H1 (cell line): ENCODE measurements around the gene MPV17. TPM values are rescaled to one million over a fixed set of nuclear protein-coding genes. Genes with fewer than 3 reads are reported as not detected.

Experiments used
- CEBPB ChIP-seq: IDR thresholded peaks from 2 replicates; pipeline ENCODE4 v1.6.1; 2012; ENCODE audit warnings: low read depth, low read length
- EP300 ChIP-seq, 2 experiments: IDR thresholded peaks; 1 replicate in 1 of 2; 2 replicates in 1 of 2; pipeline ENCODE4 v1.6.1; 2011 to 2012; ENCODE audit warnings: low read depth in 2 of 2, low read length in 2 of 2, mild to moderate bottlenecking in 2 of 2, borderline replicate concordance in 1 of 2, inconsistent platforms in 1 of 2, moderate library complexity in 1 of 2
- EZH2 ChIP-seq: fragments of 200-600 bp; sonication (generic); IDR thresholded peaks from 2 replicates; pipeline ENCODE4 v1.7.1; 2012; ENCODE audit warnings: low read depth, mild to moderate bottlenecking, moderate library complexity, low read length, inconsistent platforms; ENCODE audit not compliant: severe bottlenecking
- HDAC2 ChIP-seq, 2 experiments: fragments of 300-600 bp in 1 of 2; sonication (generic) in 1 of 2; IDR thresholded peaks; 2 replicates each; pipeline ENCODE4 v1.6.1; 2011 to 2012; ENCODE audit warnings: low read depth in 2 of 2, low read length in 2 of 2, mild to moderate bottlenecking in 2 of 2, moderate library complexity in 2 of 2, borderline replicate concordance in 1 of 2, inconsistent platforms in 1 of 2
- JUND ChIP-seq: IDR thresholded peaks from 2 replicates; pipeline ENCODE4 v1.6.1; 2011; ENCODE audit warnings: mild to moderate bottlenecking, improper control_type of control experiment, low read length
- polyA plus RNA-seq, 7 experiments: library from polyadenylated mRNA; depleted of rRNA in 3 of 7; stranded (reverse) in 5 of 7; unstranded in 2 of 7; fragments of >200 nt in 5 of 7; fragments of 200-250 nt in 2 of 7; gene quantifications; 1 replicate in 5 of 7; 2 replicates in 1 of 7; 4 replicates in 1 of 7; pipeline versions ENCODE4 v1.2.1 to v1.2.3, GENCODE V29; 2011 to 2013; ENCODE audit warnings: missing spikeins in 2 of 7, mixed read lengths in 2 of 7
- total RNA-seq: library from RNA; stranded (reverse); fragmentation: NEBNext Ultra II Directional; extraction: Animal tissue kit (Norgen Biotek cat#: 25700); gene quantifications from 2 replicates; pipeline ENCODE4 v1.2.1, GENCODE V29; 2021

MPV17 gene
- total and polyA plus RNA-seq, 2 of the 8 experiments (the other 6 are each of a cell fraction or from before 2014, with no cell fraction given), result 45.2 to 181 TPM

- TF ChIP-seq EP300 (IDR thresholded peaks at IDR 0.05; ENCODE audit: borderline replicate concordance in 1 of 2, low read depth in 2 of 2, low read length in 2 of 2), result no peak
- no peak for TF ChIP-seq CEBPB
- TF ChIP-seq JUND, result no peak
- no peak for TF ChIP-seq HDAC2 (IDR thresholded peaks at IDR 0.05; ENCODE audit: borderline replicate concordance in 1 of 2, low read depth in 2 of 2, low read length in 2 of 2)
- TF ChIP-seq EZH2, result no peak
Measured at GRCh38 chr2:27324720-27325119, 1.8 kb upstream of the MPV17 start (continued).
